ENCODE data around the gene TMPRSS13. TPM values are rescaled to one million over a fixed set of nuclear protein-coding genes. Genes with fewer than 3 reads are reported as not detected.

The TMPRSS13 gene
- not detected in 5 replicates for total RNA-seq (2022; extraction: Qiagen RNA extraction; ENCODE audit: low read depth)

GRCh38 chr11:117929142-117929915, at the start of gene TMPRSS13:
Gene TMPRSS13, minus strand, starts transcription at chr11:117929402. Its CDS starts 95 bp downstream, at chr11:117929307.

GRCh38 chr11:117876341-117877119, 52.7 kb downstream of the TMPRSS13 start, which contains the start of gene FXYD6:
Gene FXYD6, minus strand, starts transcription at chr11:117876658. Its CDS starts 33,882 bp downstream, at chr11:117842776.

Other genes with a start within 250 kb of the TMPRSS13 start
- 0.18 to 0.41 TPM (median 0.19 TPM) in 5 replicates for gene DSCAML1, start 132.2 kb downstream of the TMPRSS13 start, total RNA-seq (2022; extraction: Qiagen RNA extraction; ENCODE audit: low read depth)
- gene FXYD2, start 104.7 kb downstream of the TMPRSS13 start, total RNA-seq (2022; extraction: Qiagen RNA extraction; ENCODE audit: low read depth) = 14.3 to 21.9 TPM (median 15.8 TPM) in 5 replicates
- 0.16 to 0.36 TPM (median 0.30 TPM) in 4 of 5 replicates, not detected in the other for gene FXYD6, start 52.7 kb downstream of the TMPRSS13 start, total RNA-seq (2022; extraction: Qiagen RNA extraction; ENCODE audit: low read depth)
- 0.05 to 0.14 TPM (median 0.09 TPM) in 4 of 5 replicates, not detected in the other for gene IL10RA, start 57.0 kb upstream of the TMPRSS13 start, total RNA-seq (2022; extraction: Qiagen RNA extraction; ENCODE audit: low read depth)
- not detected in 5 replicates for gene TMPRSS4, start 147.7 kb upstream of the TMPRSS13 start, total RNA-seq (2022; extraction: Qiagen RNA extraction; ENCODE audit: low read depth)
- not detected in 5 replicates for gene SMIM35, start 157.6 kb upstream of the TMPRSS13 start, total RNA-seq (2022; extraction: Qiagen RNA extraction; ENCODE audit: low read depth)
- gene SCN4B, start 223.4 kb upstream of the TMPRSS13 start, total RNA-seq (2022; extraction: Qiagen RNA extraction; ENCODE audit: low read depth) = 0.02 to 0.11 TPM (median 0.03 TPM) in 3 of 5 replicates, not detected in the others
- not detected in 5 replicates for gene SCN2B, start 247.2 kb upstream of the TMPRSS13 start, total RNA-seq (2022; extraction: Qiagen RNA extraction; ENCODE audit: low read depth)

Measured in A549 treated with GW870086 at 1 μM for 4 hours (cell line).